Astrocyte (in vitro differentiated cells and primary cell): ENCODE measurements around the gene CLDN4.

Experiments used
- EZH2 ChIP-seq: IDR thresholded peaks from 2 replicates; pipeline ENCODE4 v1.6.1; 2012; ENCODE audit warnings: mild to moderate bottlenecking, low read length, inconsistent platforms; ENCODE audit not compliant: insufficient read depth
- TF ChIP-seq, protein P1 (sequence below): IDR thresholded peaks from 2 replicates; pipeline ENCODE4 v1.5.1; 2011; ENCODE audit warnings: low read depth, mild to moderate bottlenecking, inconsistent platforms, low read length, moderate library complexity; ENCODE audit not compliant: insufficient read depth

DNA sequence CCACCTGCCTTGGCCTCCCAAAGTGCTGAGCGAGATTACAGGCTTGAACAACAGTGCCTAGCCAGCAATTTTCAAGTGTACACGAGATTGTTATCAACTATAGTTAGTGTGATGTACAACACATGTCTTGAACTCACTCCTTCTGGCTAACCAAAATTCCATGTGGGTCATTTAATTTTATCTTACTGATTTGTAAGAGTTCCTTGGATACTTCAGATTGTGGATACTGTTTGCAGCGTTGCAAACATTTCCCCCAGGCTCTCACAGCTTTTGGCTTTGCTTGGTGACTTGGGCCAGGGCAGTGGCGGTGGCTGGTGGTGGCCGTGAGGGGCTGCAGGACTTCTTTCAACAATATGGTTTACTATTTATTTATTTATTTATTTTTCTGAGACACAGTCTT is 21.7 kb downstream of the CLDN4 start:
- TF ChIP-seq, protein P1, sequence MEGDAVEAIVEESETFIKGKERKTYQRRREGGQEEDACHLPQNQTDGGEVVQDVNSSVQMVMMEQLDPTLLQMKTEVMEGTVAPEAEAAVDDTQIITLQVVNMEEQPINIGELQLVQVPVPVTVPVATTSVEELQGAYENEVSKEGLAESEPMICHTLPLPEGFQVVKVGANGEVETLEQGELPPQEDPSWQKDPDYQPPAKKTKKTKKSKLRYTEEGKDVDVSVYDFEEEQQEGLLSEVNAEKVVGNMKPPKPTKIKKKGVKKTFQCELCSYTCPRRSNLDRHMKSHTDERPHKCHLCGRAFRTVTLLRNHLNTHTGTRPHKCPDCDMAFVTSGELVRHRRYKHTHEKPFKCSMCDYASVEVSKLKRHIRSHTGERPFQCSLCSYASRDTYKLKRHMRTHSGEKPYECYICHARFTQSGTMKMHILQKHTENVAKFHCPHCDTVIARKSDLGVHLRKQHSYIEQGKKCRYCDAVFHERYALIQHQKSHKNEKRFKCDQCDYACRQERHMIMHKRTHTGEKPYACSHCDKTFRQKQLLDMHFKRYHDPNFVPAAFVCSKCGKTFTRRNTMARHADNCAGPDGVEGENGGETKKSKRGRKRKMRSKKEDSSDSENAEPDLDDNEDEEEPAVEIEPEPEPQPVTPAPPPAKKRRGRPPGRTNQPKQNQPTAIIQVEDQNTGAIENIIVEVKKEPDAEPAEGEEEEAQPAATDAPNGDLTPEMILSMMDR: no peak
- no peak for TF ChIP-seq EZH2
